ENCODE results near the gene DNAH8. TPM values are rescaled to one million over a fixed set of nuclear protein-coding genes. Genes with fewer than 3 reads are reported as not detected.

Gene DNAH8
- total and polyA plus RNA-seq, 8 donors = under 0.01 to 0.18 TPM; not detected in 6

GRCh38 chr6:39037082-39037508 lies 322.0 kb downstream of the DNAH8 start:
- Histone ChIP-seq H3K27me3 (peaks cover 5 to 90% (median 11%) of the 10 kb centered on the region in 3 donors), H3K27ac (no peak overlapping the region), H3K4me3 (no peak overlapping the region), H3K36me3 (no peaks in the 10 kb centered on the region), H3K9me3 (no peaks in the 10 kb centered on the region), H3K4me1 (no peaks in the 10 kb centered on the region)
- no peak for DNase-seq
- TF ChIP-seq POLR2AphosphoS5 (IDR thresholded peaks at IDR 0.05) = no peak
- no peak for TF ChIP-seq CTCF (IDR thresholded peaks at IDR 0.05)
- no peak for TF ChIP-seq POLR2A (IDR thresholded peaks at IDR 0.05)
- TF ChIP-seq EP300 (IDR thresholded peaks at IDR 0.05) = no peak
- intact Hi-C loops (cut with DNase I; ENCODE audit: low total_unique reads) = no loop called here
- WGBS, 5 donors = 48 to 59% (median 55%) methylated on average over 4 of the region's 4 CpGs

GRCh38 chr6:39037707-39038106 lies 322.6 kb downstream of the DNAH8 start:
- no peak overlapping the region for H3K27ac ChIP-seq
- no peaks in the 10 kb centered on the region for H3K9me3 ChIP-seq
- H3K27me3 ChIP-seq = peaks cover 5 to 93% (median 11%) of the 10 kb centered on the region in 3 donors
- WGBS, 5 donors = 64 to 78% (median 72%) methylated on average over 5 to 6 of the region's 6 CpGs
- no peaks in the 10 kb centered on the region for H3K4me1 ChIP-seq
- no peak overlapping the region for H3K4me3 ChIP-seq
- no peaks in the 10 kb centered on the region for H3K36me3 ChIP-seq
- intact Hi-C loops (cut with DNase I; ENCODE audit: low total_unique reads) = no loop called here
- TF ChIP-seq POLR2AphosphoS5 (IDR thresholded peaks at IDR 0.05) (no peak), EP300 (IDR thresholded peaks at IDR 0.05) (no peak), POLR2A (IDR thresholded peaks at IDR 0.05) (no peak), CTCF (IDR thresholded peaks at IDR 0.05) (no peak)
- no peak for DNase-seq

- WGBS, 5 donors = 76 to 90% (median 85%) methylated on average over 10 of the region's 10 CpGs
- DNase-seq = no peak
- Histone ChIP-seq H3K27ac (no peak overlapping the region), H3K9me3 (no peaks in the 10 kb centered on the region), H3K4me1 (no peaks in the 10 kb centered on the region), H3K4me3 (no peak overlapping the region), H3K36me3 (no peaks in the 10 kb centered on the region), H3K27me3 (peaks cover 0 to 85% (median 7%) of the 10 kb centered on the region in 3 donors)
- intact Hi-C loops (cut with DNase I; ENCODE audit: low total_unique reads) = no loop called here
- TF ChIP-seq POLR2AphosphoS5 (IDR thresholded peaks at IDR 0.05) = no peak
- TF ChIP-seq EP300 (IDR thresholded peaks at IDR 0.05) = no peak
- TF ChIP-seq CTCF (IDR thresholded peaks at IDR 0.05) = no peak
- no peak for TF ChIP-seq POLR2A (IDR thresholded peaks at IDR 0.05)
Measured at GRCh38 chr6:39040080-39040673, 325.1 kb downstream of the DNAH8 start.

GRCh38 chr6:39041072-39041471 lies 326.0 kb downstream of the DNAH8 start:
- Histone ChIP-seq H3K27ac (no peak overlapping the region), H3K9me3 (no peaks in the 10 kb centered on the region), H3K36me3 (no peaks in the 10 kb centered on the region), H3K4me3 (no peak overlapping the region), H3K27me3 (peaks cover 0 to 87% (median 7%) of the 10 kb centered on the region in 3 donors), H3K4me1 (no peaks in the 10 kb centered on the region)
- intact Hi-C loops (cut with DNase I; ENCODE audit: low total_unique reads) = no loop called here
- 54 to 67% (median 65%) methylated on average over 2 of the region's 2 CpGs for WGBS, 5 donors
- no peak for DNase-seq
- TF ChIP-seq EP300 (IDR thresholded peaks at IDR 0.05) = no peak

GRCh38 chr6:39043776-39044175 lies 328.7 kb downstream of the DNAH8 start:
- Histone ChIP-seq H3K9me3 (no peaks in the 10 kb centered on the region), H3K27me3 (peaks cover 0 to 87% (median 20%) of the 10 kb centered on the region in 3 donors), H3K36me3 (no peaks in the 10 kb centered on the region), H3K4me3 (no peak overlapping the region), H3K27ac (no peak overlapping the region), H3K4me1 (peaks cover 6 to 8% (median 8%) of the 10 kb centered on the region in 4 donors)
- no peak for DNase-seq
- intact Hi-C loops (cut with DNase I; ENCODE audit: low total_unique reads) = no loop called here
- no peak for TF ChIP-seq POLR2AphosphoS5 (IDR thresholded peaks at IDR 0.05)
- no peak for TF ChIP-seq CTCF (IDR thresholded peaks at IDR 0.05)
- no peak for TF ChIP-seq POLR2A (IDR thresholded peaks at IDR 0.05)
- TF ChIP-seq EP300 (IDR thresholded peaks at IDR 0.05) = no peak
- WGBS, 5 donors = 76 to 92% (median 88%) methylated on average over 3 of the region's 3 CpGs
